ENCODE data around the gene ZNF839.

Gene ZNF839

GRCh38 chr14:102352213-102352612, 32.7 kb downstream of the ZNF839 start:
- Histone ChIP-seq H3K4me1 (ENCODE audit: control insufficient read depth in 2 of 2, insufficient read depth in 2 of 2, low read length in 2 of 2) (no peaks in the 10 kb centered on the region), H3K27me3 (ENCODE audit: control insufficient read depth in 2 of 2, insufficient read depth in 2 of 2, low read length in 2 of 2) (no peaks in the 10 kb centered on the region), H3K9me3 (ENCODE audit: control insufficient read depth in 2 of 2, low read length in 2 of 2) (no peaks in the 10 kb centered on the region), H3K4me3 (ENCODE audit: low read length in 2 of 2) (no peak overlapping the region), H3K9ac (ENCODE audit: low read depth in 1 of 2, low read length in 2 of 2) (no peak overlapping the region), H3K27ac (ENCODE audit: low read depth in 2 of 2, low read length in 2 of 2) (no peak overlapping the region), H3K36me3 (ENCODE audit: control insufficient read depth in 2 of 2, insufficient read depth in 2 of 2, low read length in 2 of 2) (peaks cover 38 to 61% of the 10 kb centered on the region in 2 donors)

DNA sequence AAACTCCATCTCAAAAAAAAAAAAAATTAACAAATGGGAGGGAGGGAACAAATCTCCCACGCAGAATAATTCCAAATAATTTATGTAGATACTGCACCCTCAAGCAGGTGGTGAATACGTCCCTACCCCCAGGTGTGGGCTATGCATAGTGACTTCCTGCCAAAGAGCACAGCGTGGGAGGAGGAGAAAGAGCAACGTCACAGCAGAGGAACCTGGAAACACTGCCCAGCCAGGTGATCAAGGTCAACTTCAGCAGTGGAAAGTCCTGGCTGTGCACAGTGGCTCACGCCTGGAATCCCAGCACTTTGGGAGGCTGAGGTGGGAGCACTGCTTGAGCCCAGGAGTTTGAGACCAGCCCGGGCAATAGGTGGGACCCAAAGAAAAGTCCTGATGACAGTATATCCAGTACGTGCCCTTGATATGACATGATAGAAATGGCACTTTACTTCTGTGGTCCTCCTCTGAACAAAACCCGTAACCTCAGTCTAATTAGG, 33.6 kb downstream of the ZNF839 start:
- Histone ChIP-seq H3K27ac (ENCODE audit: low read depth in 2 of 2, low read length in 2 of 2) (no peak overlapping the region), H3K4me1 (ENCODE audit: control insufficient read depth in 2 of 2, insufficient read depth in 2 of 2, low read length in 2 of 2) (no peaks in the 10 kb centered on the region), H3K27me3 (ENCODE audit: control insufficient read depth in 2 of 2, insufficient read depth in 2 of 2, low read length in 2 of 2) (no peaks in the 10 kb centered on the region), H3K9ac (ENCODE audit: low read depth in 1 of 2, low read length in 2 of 2) (no peak overlapping the region), H3K4me3 (ENCODE audit: low read length in 2 of 2) (no peak overlapping the region), H3K9me3 (ENCODE audit: control insufficient read depth in 2 of 2, low read length in 2 of 2) (no peaks in the 10 kb centered on the region), H3K36me3 (ENCODE audit: control insufficient read depth in 2 of 2, insufficient read depth in 2 of 2, low read length in 2 of 2) (peaks cover 42 to 64% of the 10 kb centered on the region in 2 donors)

DNA sequence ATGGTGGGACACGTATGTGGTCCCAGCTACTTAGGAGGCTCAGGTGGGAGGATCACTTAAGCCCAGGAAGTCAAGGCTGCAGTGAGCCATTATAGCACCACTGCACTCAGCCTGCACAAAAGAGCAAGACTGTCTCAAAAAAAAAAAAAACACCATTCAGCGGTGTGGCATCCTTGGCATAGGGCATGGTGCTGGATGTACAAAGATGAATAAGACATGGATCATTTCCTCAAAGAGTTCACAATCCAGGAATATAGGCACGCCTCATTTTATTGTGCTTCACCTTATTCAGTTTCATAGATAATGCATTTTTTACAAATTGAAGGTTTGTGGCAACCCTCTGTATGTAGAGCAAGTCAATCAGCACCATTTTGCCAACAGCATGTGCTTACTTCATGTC, 36.7 kb downstream of the ZNF839 start:
- Histone ChIP-seq H3K27me3 (ENCODE audit: control insufficient read depth in 2 of 2, insufficient read depth in 2 of 2, low read length in 2 of 2) (no peaks in the 10 kb centered on the region), H3K4me3 (ENCODE audit: low read length in 2 of 2) (no peak overlapping the region), H3K9ac (ENCODE audit: low read depth in 1 of 2, low read length in 2 of 2) (no peak overlapping the region), H3K27ac (ENCODE audit: low read depth in 2 of 2, low read length in 2 of 2) (no peak overlapping the region), H3K4me1 (ENCODE audit: control insufficient read depth in 2 of 2, insufficient read depth in 2 of 2, low read length in 2 of 2) (no peaks in the 10 kb centered on the region), H3K36me3 (ENCODE audit: control insufficient read depth in 2 of 2, insufficient read depth in 2 of 2, low read length in 2 of 2) (peaks cover 28 to 53% of the 10 kb centered on the region in 2 donors), H3K9me3 (ENCODE audit: control insufficient read depth in 2 of 2, low read length in 2 of 2) (no peaks in the 10 kb centered on the region)

DNA sequence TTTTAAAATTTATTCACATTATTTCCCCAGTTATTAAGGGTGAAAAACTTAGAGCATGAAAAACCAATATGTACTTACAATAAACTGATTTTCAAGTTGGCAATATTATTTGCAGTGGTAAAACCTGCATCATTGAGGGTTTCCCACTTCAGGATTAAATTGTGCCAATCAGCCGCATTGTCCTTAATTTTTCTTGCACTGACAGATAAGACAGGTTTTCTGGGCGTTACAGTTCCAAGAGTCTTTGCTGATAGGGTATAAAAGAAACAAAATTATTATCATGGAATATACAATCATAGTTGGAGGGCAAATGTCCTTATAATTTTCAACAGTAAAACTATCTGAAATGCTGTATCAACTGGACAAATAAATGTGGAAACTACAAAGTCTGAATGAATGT, 39.8 kb downstream of the ZNF839 start:
- Histone ChIP-seq H3K9ac (ENCODE audit: low read depth in 1 of 2, low read length in 2 of 2) (no peak overlapping the region), H3K4me3 (ENCODE audit: low read length in 2 of 2) (no peak overlapping the region), H3K27me3 (ENCODE audit: control insufficient read depth in 2 of 2, insufficient read depth in 2 of 2, low read length in 2 of 2) (no peaks in the 10 kb centered on the region), H3K4me1 (ENCODE audit: control insufficient read depth in 2 of 2, insufficient read depth in 2 of 2, low read length in 2 of 2) (peaks cover 14 to 17% of the 10 kb centered on the region in 2 donors), H3K36me3 (ENCODE audit: control insufficient read depth in 2 of 2, insufficient read depth in 2 of 2, low read length in 2 of 2) (peaks cover 17 to 32% of the 10 kb centered on the region in 2 donors), H3K9me3 (ENCODE audit: control insufficient read depth in 2 of 2, low read length in 2 of 2) (no peaks in the 10 kb centered on the region), H3K27ac (ENCODE audit: low read depth in 2 of 2, low read length in 2 of 2) (no peak overlapping the region)

- Histone ChIP-seq H3K27ac (ENCODE audit: low read depth in 2 of 2, low read length in 2 of 2) (no peak overlapping the region), H3K36me3 (ENCODE audit: control insufficient read depth in 2 of 2, insufficient read depth in 2 of 2, low read length in 2 of 2) (peaks cover 16 to 26% of the 10 kb centered on the region in 2 donors), H3K4me3 (ENCODE audit: low read length in 2 of 2) (no peak overlapping the region)
Observed at GRCh38 chr14:102360388-102360787, 40.8 kb downstream of the ZNF839 start.

GRCh38 chr14:102362084-102362483, 42.5 kb downstream of the ZNF839 start:
- Histone ChIP-seq H3K9me3 (ENCODE audit: control insufficient read depth in 2 of 2, low read length in 2 of 2) (no peaks in the 10 kb centered on the region), H3K27me3 (ENCODE audit: control insufficient read depth in 2 of 2, insufficient read depth in 2 of 2, low read length in 2 of 2) (no peaks in the 10 kb centered on the region), H3K4me3 (ENCODE audit: low read length in 2 of 2) (peak overlapping the region; percentile 88), H3K27ac (ENCODE audit: low read depth in 2 of 2, low read length in 2 of 2) (peak overlapping the region; percentile 78 to 85), H3K9ac (ENCODE audit: low read depth in 1 of 2, low read length in 2 of 2) (peak overlapping the region; percentile 85 to 88), H3K4me1 (ENCODE audit: control insufficient read depth in 2 of 2, insufficient read depth in 2 of 2, low read length in 2 of 2) (peaks cover 14 to 17% of the 10 kb centered on the region in 2 donors), H3K36me3 (ENCODE audit: control insufficient read depth in 2 of 2, insufficient read depth in 2 of 2, low read length in 2 of 2) (peaks cover 9 to 14% of the 10 kb centered on the region in 2 donors)

More at GRCh38 chr14:102360388-102360787, 40.8 kb downstream of the ZNF839 start:
- no peaks in the 10 kb centered on the region for H3K9me3 ChIP-seq (ENCODE audit: control insufficient read depth in 2 of 2, low read length in 2 of 2)
- no peaks in the 10 kb centered on the region for H3K27me3 ChIP-seq (ENCODE audit: control insufficient read depth in 2 of 2, insufficient read depth in 2 of 2, low read length in 2 of 2)
- peaks cover 14 to 17% of the 10 kb centered on the region in 2 donors for H3K4me1 ChIP-seq (ENCODE audit: control insufficient read depth in 2 of 2, insufficient read depth in 2 of 2, low read length in 2 of 2)
- no peak overlapping the region for H3K9ac ChIP-seq (ENCODE audit: low read depth in 1 of 2, low read length in 2 of 2)

GRCh38 chr14:102362545-102363181, 43.1 kb downstream of the ZNF839 start, which contains the start of the genes CINP and TECPR2:
Gene CINP, minus strand, starts transcription at chr14:102362890. Its CDS starts 39 bp downstream, at chr14:102362851.
Gene TECPR2, plus strand, starts transcription at chr14:102362941. Its CDS starts 13,781 bp downstream, at chr14:102376722.
- peaks cover 14 to 17% of the 10 kb centered on the region in 2 donors for H3K4me1 ChIP-seq (ENCODE audit: control insufficient read depth in 2 of 2, insufficient read depth in 2 of 2, low read length in 2 of 2)
- no peaks in the 10 kb centered on the region for H3K27me3 ChIP-seq (ENCODE audit: control insufficient read depth in 2 of 2, insufficient read depth in 2 of 2, low read length in 2 of 2)
- H3K36me3 ChIP-seq (ENCODE audit: control insufficient read depth in 2 of 2, insufficient read depth in 2 of 2, low read length in 2 of 2), result peaks cover 6 to 8% of the 10 kb centered on the region in 2 donors

DNA sequence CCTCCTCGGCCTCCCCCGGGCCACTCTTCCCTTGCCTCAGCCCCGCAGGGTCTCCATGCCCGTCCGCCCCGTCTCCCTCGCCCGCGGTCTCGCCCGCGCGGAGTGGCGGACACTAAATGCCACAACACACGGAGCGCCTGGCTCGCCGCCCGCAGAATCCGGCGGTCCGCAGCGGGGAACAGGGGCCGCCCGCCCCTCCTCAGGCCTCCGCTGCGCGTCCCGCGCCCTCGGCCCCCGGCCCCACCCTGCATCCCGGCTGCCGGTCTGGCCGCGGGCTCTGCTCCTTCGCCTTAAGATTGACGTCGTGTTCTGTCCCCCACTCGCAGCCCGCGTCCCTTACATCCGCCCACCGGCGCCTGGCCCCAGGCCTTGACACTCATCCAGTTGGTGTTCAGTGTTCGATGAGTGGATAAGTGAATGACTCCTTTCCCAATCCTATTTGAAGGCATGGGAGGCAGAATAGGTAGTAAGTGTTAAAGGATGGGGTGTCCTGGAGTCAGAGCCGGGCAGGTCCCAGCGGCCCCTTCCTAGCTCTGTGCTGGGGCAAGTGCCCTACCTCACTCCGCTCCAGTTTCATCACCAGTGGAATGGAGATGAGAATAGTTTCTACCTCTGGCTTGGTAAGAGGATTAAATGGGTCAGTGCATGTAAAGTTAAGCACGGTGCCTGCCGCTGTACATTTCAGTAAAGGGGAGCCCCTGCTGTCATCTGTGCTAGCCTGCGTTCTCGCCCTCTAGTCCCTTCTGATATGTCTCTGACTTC, 43.8 kb downstream of the ZNF839 start:
- peak overlapping the region; percentile 76 to 85 for H3K9ac ChIP-seq (ENCODE audit: low read depth in 1 of 2, low read length in 2 of 2)
- peaks cover 1 to 2% of the 10 kb centered on the region in 2 donors for H3K36me3 ChIP-seq (ENCODE audit: control insufficient read depth in 2 of 2, insufficient read depth in 2 of 2, low read length in 2 of 2)
- peak overlapping the region; percentile 83 to 85 for H3K27ac ChIP-seq (ENCODE audit: low read depth in 2 of 2, low read length in 2 of 2)
- peaks cover 14 to 17% of the 10 kb centered on the region in 2 donors for H3K4me1 ChIP-seq (ENCODE audit: control insufficient read depth in 2 of 2, insufficient read depth in 2 of 2, low read length in 2 of 2)
- H3K27me3 ChIP-seq (ENCODE audit: control insufficient read depth in 2 of 2, insufficient read depth in 2 of 2, low read length in 2 of 2), result no peaks in the 10 kb centered on the region
- peak overlapping the region; percentile 88 for H3K4me3 ChIP-seq (ENCODE audit: low read length in 2 of 2)
- H3K9me3 ChIP-seq (ENCODE audit: control insufficient read depth in 2 of 2, low read length in 2 of 2), result no peaks in the 10 kb centered on the region

More at GRCh38 chr14:102362545-102363181, 43.1 kb downstream of the ZNF839 start, which contains the start of the genes CINP and TECPR2:
- Histone ChIP-seq H3K9me3 (ENCODE audit: control insufficient read depth in 2 of 2, low read length in 2 of 2) (no peaks in the 10 kb centered on the region), H3K9ac (ENCODE audit: low read depth in 1 of 2, low read length in 2 of 2) (peak within 1 kb of the TSS; percentile 85 to 88), H3K27ac (ENCODE audit: low read depth in 2 of 2, low read length in 2 of 2) (peak within 1 kb of the TSS; percentile 83 to 85), H3K4me3 (ENCODE audit: low read length in 2 of 2) (peak within 1 kb of the TSS; percentile 88)

DNA sequence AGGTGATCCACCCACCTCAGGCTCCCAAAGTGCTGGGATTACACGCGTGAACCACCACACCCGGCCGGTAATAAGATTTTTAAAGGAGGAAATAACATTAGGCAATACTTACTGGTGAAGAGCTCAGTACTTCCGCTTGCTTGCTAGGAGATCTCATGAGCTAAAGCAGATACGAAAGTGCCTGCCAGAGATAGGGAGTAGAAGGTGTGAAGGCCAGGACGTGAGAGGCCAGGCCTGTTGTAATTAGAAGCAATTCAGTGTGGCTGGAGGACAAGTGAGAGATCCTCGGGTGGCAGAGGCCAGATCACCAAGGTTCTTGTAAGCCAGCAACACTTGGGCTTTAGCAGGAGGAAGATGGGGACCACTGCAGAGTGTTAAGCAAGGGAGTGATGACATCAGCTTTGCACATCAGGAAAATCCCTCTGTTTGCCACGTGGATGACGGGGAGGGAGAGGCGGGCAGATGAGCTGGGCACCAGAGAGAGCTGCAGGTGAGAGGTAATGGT, 50.8 kb downstream of the ZNF839 start:
- H3K9ac ChIP-seq (ENCODE audit: low read depth in 1 of 2, low read length in 2 of 2), result no peak overlapping the region
- no peaks in the 10 kb centered on the region for H3K4me1 ChIP-seq (ENCODE audit: control insufficient read depth in 2 of 2, insufficient read depth in 2 of 2, low read length in 2 of 2)
- no peaks in the 10 kb centered on the region for H3K27me3 ChIP-seq (ENCODE audit: control insufficient read depth in 2 of 2, insufficient read depth in 2 of 2, low read length in 2 of 2)
- H3K36me3 ChIP-seq (ENCODE audit: control insufficient read depth in 2 of 2, insufficient read depth in 2 of 2, low read length in 2 of 2), result no peaks in the 10 kb centered on the region
- H3K4me3 ChIP-seq (ENCODE audit: low read length in 2 of 2), result no peak overlapping the region
- H3K27ac ChIP-seq (ENCODE audit: low read depth in 2 of 2, low read length in 2 of 2), result peak overlapping the region in 1 of 2 donors; percentile 21
- no peaks in the 10 kb centered on the region for H3K9me3 ChIP-seq (ENCODE audit: control insufficient read depth in 2 of 2, low read length in 2 of 2)

DNA sequence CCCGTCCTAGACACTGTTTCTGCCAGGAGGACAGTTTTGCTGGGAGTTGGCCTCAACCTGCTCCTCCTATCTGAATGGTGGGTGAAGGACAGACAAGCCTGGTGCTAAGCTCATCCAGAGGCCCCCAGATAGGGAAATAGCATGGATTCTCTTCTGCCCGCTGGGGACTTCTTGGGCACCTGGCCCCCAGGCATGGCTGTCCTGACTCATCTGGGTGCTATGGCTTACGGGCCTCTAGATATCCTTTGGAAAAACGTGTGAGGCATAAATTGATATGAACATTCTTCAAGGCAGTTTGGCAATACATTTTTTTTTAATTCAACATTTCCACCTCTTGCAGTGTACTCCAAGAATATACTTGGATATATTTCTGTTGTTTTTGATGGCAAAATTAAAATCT, 51.8 kb downstream of the ZNF839 start:
- H3K4me3 ChIP-seq (ENCODE audit: low read length in 2 of 2), result no peak overlapping the region
- no peak overlapping the region for H3K27ac ChIP-seq (ENCODE audit: low read depth in 2 of 2, low read length in 2 of 2)
- H3K9me3 ChIP-seq (ENCODE audit: control insufficient read depth in 2 of 2, low read length in 2 of 2), result no peaks in the 10 kb centered on the region
- H3K9ac ChIP-seq (ENCODE audit: low read depth in 1 of 2, low read length in 2 of 2), result no peak overlapping the region
- no peaks in the 10 kb centered on the region for H3K27me3 ChIP-seq (ENCODE audit: control insufficient read depth in 2 of 2, insufficient read depth in 2 of 2, low read length in 2 of 2)
- H3K36me3 ChIP-seq (ENCODE audit: control insufficient read depth in 2 of 2, insufficient read depth in 2 of 2, low read length in 2 of 2), result no peaks in the 10 kb centered on the region
- H3K4me1 ChIP-seq (ENCODE audit: control insufficient read depth in 2 of 2, insufficient read depth in 2 of 2, low read length in 2 of 2), result no peaks in the 10 kb centered on the region
